H1 (cell line): ENCODE results near the gene ALOX12. TPM values are rescaled to one million over a fixed set of nuclear protein-coding genes. Genes with fewer than 3 reads are reported as not detected.

Experiments
- CTCF ChIA-PET: fragments of 300-600 bp; sonication (Branson Sonifier 250); formaldehyde crosslinking; loops from one replicate; lab custom pipeline; 2021; ENCODE audit not compliant: partially characterized antibody; lab: Charles Lee
- POLR2A ChIA-PET: fragments of 300-600 bp; sonication (Branson Sonifier 250); formaldehyde crosslinking; loops from one replicate; lab custom pipeline; 2021; ENCODE audit warnings: inconsistent platforms; ENCODE audit not compliant: partially characterized antibody; lab: Charles Lee
- DNase-seq, 2 experiments: peaks; one replicate each; pipeline versions ENCODE4 v3.0.0 to v3.0.0-alpha.2; 2010 to 2022; ENCODE audit warnings: low spot score in 2 of 2, low read depth in 1 of 2, mixed read lengths in 1 of 2
- FAIRE-seq: peaks from 2 replicates; lab custom pipeline; 2011; peaks lifted over from hg19 to GRCh38; lab: Jason Lieb, UNC
- H2AFZ ChIP-seq: 2 replicates; pipeline ENCODE4 v1.8.1; 2012; ENCODE audit warnings: low read length, inconsistent platforms
- H2AK5ac ChIP-seq: 2 replicates; pipeline ENCODE4 v1.6.1; 2013; ENCODE audit warnings: low read depth, low read length
- H2BK120ac ChIP-seq: replicated peaks from 2 replicates; pipeline ENCODE3; 2013; ENCODE audit warnings: low read depth, low read length, inconsistent platforms
- H2BK12ac ChIP-seq: 2 replicates; pipeline ENCODE4 v1.6.1; 2013; ENCODE audit warnings: low read depth, low read length
- H2BK15ac ChIP-seq: 2 replicates; pipeline ENCODE4 v1.6.1; 2013; ENCODE audit warnings: low read length
- H2BK20ac ChIP-seq: 2 replicates; pipeline ENCODE4 v1.6.1; 2013; ENCODE audit warnings: low read length
- H2BK5ac ChIP-seq: 2 replicates; pipeline ENCODE4 v1.6.1; 2013; ENCODE audit warnings: low read depth, low read length
- H3K14ac ChIP-seq: 2 replicates; pipeline ENCODE4 v1.6.1; 2013; ENCODE audit warnings: inconsistent platforms; ENCODE audit not compliant: insufficient read length
- H3K18ac ChIP-seq: 2 replicates; pipeline ENCODE4 v1.6.1; 2013; ENCODE audit warnings: low read length; ENCODE audit errors: extremely low read depth
- H3K23ac ChIP-seq: 2 replicates; pipeline ENCODE4 v1.6.1; 2013; ENCODE audit warnings: inconsistent platforms; ENCODE audit not compliant: insufficient read length
- H3K23me2 ChIP-seq: 2 replicates; pipeline ENCODE4 v1.6.1; 2013; ENCODE audit warnings: low read depth, low read length
- H3K27ac ChIP-seq: 2 replicates; pipeline ENCODE4 v1.6.1; 2011; ENCODE audit warnings: low read depth, low read length, inconsistent platforms
- H3K27me3 ChIP-seq, 4 experiments: replicated peaks in 1 of 4; 1 replicate in 1 of 4; 2 replicates in 3 of 4; pipeline versions ENCODE4 v1.6.1 to v1.8.1; 2011 to 2013; ENCODE audit warnings: low read length in 3 of 4, mild to moderate bottlenecking in 3 of 4, inconsistent platforms in 2 of 4, mixed read lengths in 2 of 4, moderate library complexity in 1 of 4; ENCODE audit not compliant: control insufficient read depth in 3 of 4, insufficient read depth in 3 of 4; ENCODE audit errors: extremely low read depth in 1 of 4
- H3K36me3 ChIP-seq, 4 experiments: 2 replicates each; pipeline versions ENCODE4 v1.6.1 to v1.8.1; 2011 to 2013; ENCODE audit warnings: mild to moderate bottlenecking in 4 of 4, low read length in 3 of 4, moderate library complexity in 2 of 4, control low read depth in 1 of 4, inconsistent platforms in 1 of 4; ENCODE audit not compliant: insufficient read depth in 4 of 4, control insufficient read depth in 2 of 4
- H3K4ac ChIP-seq: replicated peaks from 2 replicates; pipeline ENCODE3; 2013; ENCODE audit warnings: low read length, low read depth, mixed read lengths, inconsistent platforms; ENCODE audit not compliant: insufficient read length
- H3K4me1 ChIP-seq, 4 experiments: replicated peaks in 1 of 4; 1 replicate in 1 of 4; 2 replicates in 3 of 4; pipeline versions ENCODE4 v1.6.1 to v1.8.1; 2011 to 2013; ENCODE audit warnings: low read length in 3 of 4, inconsistent platforms in 2 of 4, mixed read lengths in 1 of 4; ENCODE audit not compliant: insufficient read depth in 4 of 4, control insufficient read depth in 3 of 4
- H3K4me2 ChIP-seq, 2 experiments: 2 replicates each; pipeline versions ENCODE4 v1.6.1 to v1.8.1; 2011 to 2013; ENCODE audit warnings: low read depth in 2 of 2, low read length in 2 of 2, control low read depth in 1 of 2, inconsistent platforms in 1 of 2, mild to moderate bottlenecking in 1 of 2; ENCODE audit not compliant: insufficient read depth in 1 of 2
- H3K4me3 ChIP-seq, 4 experiments: fragments of 200-600, 300-600 bp in 1 of 4; sonication (generic), shearing (Covaris generic), sonication (Bioruptor Twin) in 1 of 4; 2 replicates each; pipeline versions ENCODE4 v1.5.1 to v1.8.1; 2011 to 2016; ENCODE audit warnings: low read length in 4 of 4, low read depth in 3 of 4, control low read depth in 2 of 4, inconsistent platforms in 2 of 4, mild to moderate bottlenecking in 2 of 4, mixed read lengths in 1 of 4, moderate library complexity in 1 of 4; ENCODE audit not compliant: insufficient read depth in 2 of 4; ENCODE audit errors: extremely low read depth in 1 of 4
- H3K56ac ChIP-seq: replicated peaks from 2 replicates; pipeline ENCODE3; 2013; ENCODE audit warnings: low read depth, mild to moderate bottlenecking, mixed read lengths, low read length, inconsistent platforms; ENCODE audit not compliant: insufficient read length
- H3K79me1 ChIP-seq: 2 replicates; pipeline ENCODE4 v1.6.1; 2013; ENCODE audit warnings: low read depth, low read length, control low read depth
- H3K79me2 ChIP-seq, 2 experiments: 2 replicates each; pipeline versions ENCODE4 v1.6.1 to v1.8.1; 2012 to 2013; ENCODE audit warnings: low read length in 2 of 2, mild to moderate bottlenecking in 2 of 2, inconsistent platforms in 1 of 2; ENCODE audit not compliant: insufficient read depth in 2 of 2, control insufficient read depth in 1 of 2
- H3K9ac ChIP-seq, 4 experiments: replicated peaks in 1 of 4; 1 replicate in 1 of 4; 2 replicates in 3 of 4; pipeline versions ENCODE4 v1.6.1 to v1.8.1; 2011 to 2013; ENCODE audit warnings: low read depth in 3 of 4, low read length in 3 of 4, control low read depth in 2 of 4, mild to moderate bottlenecking in 2 of 4, moderate library complexity in 2 of 4, inconsistent platforms in 1 of 4; ENCODE audit errors: extremely low read depth in 1 of 4
- H3K9me3 ChIP-seq, 2 experiments: 2 replicates each; pipeline versions ENCODE4 v1.6.1 to v1.8.1; 2012 to 2013; ENCODE audit warnings: mild to moderate bottlenecking in 2 of 2, moderate library complexity in 2 of 2, control low read depth in 1 of 2, inconsistent platforms in 1 of 2, low read depth in 1 of 2, low read length in 1 of 2, mixed read lengths in 1 of 2; ENCODE audit not compliant: insufficient read depth in 2 of 2
- H4K20me1 ChIP-seq, 2 experiments: replicated peaks in 1 of 2; 2 replicates each; pipeline versions ENCODE3 to v1.8.1; 2011 to 2013; ENCODE audit warnings: inconsistent platforms in 2 of 2, low read length in 2 of 2, mild to moderate bottlenecking in 1 of 2; ENCODE audit not compliant: insufficient read depth in 2 of 2, control insufficient read depth in 1 of 2
- H4K5ac ChIP-seq: 2 replicates; pipeline ENCODE4 v1.6.1; 2013; ENCODE audit warnings: low read length, low read depth, mixed read lengths, inconsistent platforms; ENCODE audit not compliant: insufficient read length
- H4K8ac ChIP-seq: 2 replicates; pipeline ENCODE4 v1.8.0; 2013; ENCODE audit warnings: mild to moderate bottlenecking, moderate library complexity, low read length, inconsistent platforms; ENCODE audit not compliant: insufficient read depth; ENCODE audit errors: extremely low read depth
- H4K91ac ChIP-seq: replicated peaks from 2 replicates; pipeline ENCODE3; 2013; ENCODE audit warnings: low read length, mixed read lengths, inconsistent platforms; ENCODE audit not compliant: insufficient read length
- ATF2 ChIP-seq: IDR thresholded peaks from 2 replicates; pipeline ENCODE4 v1.6.1; 2012; ENCODE audit warnings: low read length, inconsistent platforms
- BRCA1 ChIP-seq: IDR thresholded peaks from 2 replicates; pipeline ENCODE4 v1.6.1; 2012; ENCODE audit warnings: low read depth, low read length, improper control_type of control experiment
- CTCF ChIP-seq, 3 experiments: IDR thresholded peaks; 1 replicate in 2 of 3; 2 replicates in 1 of 3; pipeline versions ENCODE4 v1.5.1 to v1.6.1; 2011; ENCODE audit warnings: low read length in 3 of 3, mild to moderate bottlenecking in 3 of 3, inconsistent platforms in 2 of 3, low read depth in 1 of 3, moderate library complexity in 1 of 3; ENCODE audit not compliant: insufficient read depth in 1 of 3; ENCODE audit errors: control extremely low read depth in 1 of 3
- FOSL1 ChIP-seq: IDR thresholded peaks from 2 replicates; pipeline ENCODE4 v1.6.1; 2011; ENCODE audit warnings: mild to moderate bottlenecking, low read depth, low read length, moderate library complexity; ENCODE audit not compliant: insufficient read depth
- POU5F1 ChIP-seq: IDR thresholded peaks from 2 replicates; pipeline ENCODE4 v1.6.1; 2011; ENCODE audit warnings: low read depth, mild to moderate bottlenecking, low read length, moderate library complexity
- RBBP5 ChIP-seq: IDR thresholded peaks from 2 replicates; pipeline ENCODE4 v1.7.1; 2012; ENCODE audit warnings: low read depth, mild to moderate bottlenecking, inconsistent platforms, low read length, moderate library complexity, borderline replicate concordance
- RFX5 ChIP-seq: IDR thresholded peaks from 2 replicates; pipeline ENCODE4 v1.6.1; 2011; ENCODE audit warnings: low read depth, low read length, improper control_type of control experiment, borderline replicate concordance
- RXRA ChIP-seq: IDR thresholded peaks from 2 replicates; pipeline ENCODE4 v1.6.1; 2011; ENCODE audit warnings: low read depth, mild to moderate bottlenecking, low read length, moderate library complexity; ENCODE audit not compliant: insufficient read depth
- SIN3A ChIP-seq, 2 experiments: IDR thresholded peaks in 1 of 2; conservative IDR thresholded peaks in 1 of 2; 2 replicates each; pipeline ENCODE4 v1.6.1; 2011 to 2012; ENCODE audit warnings: low read length in 2 of 2, improper control_type of control experiment in 1 of 2, low read depth in 1 of 2, mild to moderate bottlenecking in 1 of 2
- WGBS, 2 experiments: shearing (Covaris generic) in 1 of 2; methylation state at CpG; one replicate each; pipeline versions ENCODE4 v1.1.6 to v1.1.7; 2013 to 2015; ENCODE audit warnings: low lambda C conversion rate in 2 of 2, mixed read lengths in 2 of 2, inconsistent platforms in 1 of 2, low coverage in 1 of 2, missing lambda C conversion rate in 1 of 2; ENCODE audit not compliant: insufficient replicate concordance in 2 of 2, insufficient coverage in 1 of 2, insufficient read length in 1 of 2; ENCODE audit errors: extremely low coverage in 1 of 2, missing lambda C conversion rate in 1 of 2; 5-methylcytosine and 5-hydroxymethylcytosine counted together
- polyA plus RNA-seq, 7 experiments: library from polyadenylated mRNA; depleted of rRNA in 3 of 7; stranded (reverse) in 5 of 7; unstranded in 2 of 7; fragments of >200 nt in 5 of 7; fragments of 200-250 nt in 2 of 7; gene quantifications; 1 replicate in 5 of 7; 2 replicates in 1 of 7; 4 replicates in 1 of 7; pipeline versions ENCODE4 v1.2.1 to v1.2.3, GENCODE V29; 2011 to 2013; ENCODE audit warnings: missing spikeins in 2 of 7, mixed read lengths in 2 of 7
- total RNA-seq: library from RNA; stranded (reverse); fragmentation: NEBNext Ultra II Directional; extraction: Animal tissue kit (Norgen Biotek cat#: 25700); gene quantifications from 2 replicates; pipeline ENCODE4 v1.2.1, GENCODE V29; 2021

ALOX12 gene
- total and polyA plus RNA-seq, 2 of the 8 experiments (the other 6 are each of a cell fraction or from before 2014, with no cell fraction given), result 1.4 to 2.0 TPM

- Histone ChIP-seq H2BK120ac (no peak overlapping the region), H2AFZ (no peak overlapping the region), H3K14ac (no peak overlapping the region), H2AK5ac (no peak overlapping the region), H3K36me3 (no peaks in the 10 kb centered on the region), H3K27me3 (peaks cover 3 to 28% (median 27%) of the 10 kb centered on the region in 4 experiments), H4K8ac (no peak overlapping the region), H4K5ac (no peak overlapping the region), H2BK15ac (no peak overlapping the region), H3K79me2 (no peaks in the 10 kb centered on the region), H3K27ac (no peak overlapping the region), H3K18ac (no peak overlapping the region), H3K56ac (no peak overlapping the region), H3K9me3 (no peaks in the 10 kb centered on the region), H3K23ac (no peak overlapping the region), H4K91ac (no peak overlapping the region), H3K4ac (no peak overlapping the region), H4K20me1 (peaks cover 0 to 12% of the 10 kb centered on the region in 2 experiments), H2BK20ac (no peak overlapping the region), H2BK5ac (no peak overlapping the region), H3K4me1 (peaks cover 3 to 23% (median 13%) of the 10 kb centered on the region in 4 experiments), H3K4me3 (no peak overlapping the region), H3K4me2 (no peak overlapping the region), H2BK12ac (no peak overlapping the region), H3K9ac (no peak overlapping the region), H3K23me2 (peaks cover 34% of the 10 kb centered on the region; the same call in 1 of the 2 replicates), H3K79me1 (no peaks in the 10 kb centered on the region)
- no peak for DNase-seq
- POLR2A ChIA-PET, result no interaction called here
- CTCF ChIA-PET, result interaction anchor here (0.7 to 2.0 kb wide), 9 partner anchors 14 to 303 kb away, joined by 3 to 6 read pairs (median 3); no protein-coding TSS in a partner anchor
- WGBS, 2 experiments, result 82% methylated on average over 5 of the region's 5 CpGs; no CpG with 5 or more reads in 1 of the 2 experiments
- no peak for FAIRE-seq
- no peak for TF ChIP-seq BRCA1
- no peak for TF ChIP-seq ATF2
- no peak for TF ChIP-seq POU5F1
- no peak for TF ChIP-seq SIN3A (conservative IDR thresholded peaks at IDR 0.05 in 1 of 2, IDR thresholded peaks at IDR 0.05 in 1 of 2; ENCODE audit: low read depth in 1 of 2, low read length in 2 of 2)
- no peak for TF ChIP-seq RXRA
- no peak for TF ChIP-seq RFX5
- TF ChIP-seq RBBP5, result no peak
- no peak for TF ChIP-seq FOSL1
- no peak for TF ChIP-seq CTCF (IDR thresholded peaks at IDR 0.05; ENCODE audit: control extremely low read depth in 1 of 3, insufficient read depth in 1 of 3, low read depth in 1 of 3, low read length in 3 of 3)
Measured at GRCh38 chr17:7039832-7040231, 44.0 kb downstream of the ALOX12 start.
